Neuron (in vitro differentiated cells): ENCODE results near the gene DEAF1.
"Not testable (repeated sequence)": the region's sequence is repeated elsewhere in the genome, so short reads cannot be mapped to it uniquely, and the experiment has no call there.

Experiments
- H2AFZ ChIP-seq: one replicate; pipeline ENCODE4 v1.6.1; 2013; ENCODE audit warnings: low read depth, mild to moderate bottlenecking, inconsistent platforms, low read length, moderate library complexity
- H3K27me3 ChIP-seq: one replicate; pipeline ENCODE4 v1.6.1; 2013; ENCODE audit warnings: low read length; ENCODE audit not compliant: insufficient read depth
- H3K36me3 ChIP-seq: one replicate; pipeline ENCODE4 v1.6.1; 2013; ENCODE audit warnings: low read length; ENCODE audit not compliant: insufficient read depth
- H3K4me1 ChIP-seq: one replicate; pipeline ENCODE4 v1.6.1; 2013; ENCODE audit warnings: low read length; ENCODE audit not compliant: insufficient read depth
- H3K4me3 ChIP-seq: 2 replicates; pipeline ENCODE4 v1.5.1; 2013; ENCODE audit warnings: mild to moderate bottlenecking, low read length, moderate library complexity
- H3K9me3 ChIP-seq: one replicate; pipeline ENCODE4 v1.6.1; 2013; ENCODE audit warnings: low read length

The DEAF1 gene, protein sequence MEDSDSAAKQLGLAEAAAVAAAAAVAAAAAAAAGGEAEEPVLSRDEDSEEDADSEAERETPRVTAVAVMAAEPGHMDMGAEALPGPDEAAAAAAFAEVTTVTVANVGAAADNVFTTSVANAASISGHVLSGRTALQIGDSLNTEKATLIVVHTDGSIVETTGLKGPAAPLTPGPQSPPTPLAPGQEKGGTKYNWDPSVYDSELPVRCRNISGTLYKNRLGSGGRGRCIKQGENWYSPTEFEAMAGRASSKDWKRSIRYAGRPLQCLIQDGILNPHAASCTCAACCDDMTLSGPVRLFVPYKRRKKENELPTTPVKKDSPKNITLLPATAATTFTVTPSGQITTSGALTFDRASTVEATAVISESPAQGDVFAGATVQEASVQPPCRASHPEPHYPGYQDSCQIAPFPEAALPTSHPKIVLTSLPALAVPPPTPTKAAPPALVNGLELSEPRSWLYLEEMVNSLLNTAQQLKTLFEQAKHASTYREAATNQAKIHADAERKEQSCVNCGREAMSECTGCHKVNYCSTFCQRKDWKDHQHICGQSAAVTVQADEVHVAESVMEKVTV

DNA sequence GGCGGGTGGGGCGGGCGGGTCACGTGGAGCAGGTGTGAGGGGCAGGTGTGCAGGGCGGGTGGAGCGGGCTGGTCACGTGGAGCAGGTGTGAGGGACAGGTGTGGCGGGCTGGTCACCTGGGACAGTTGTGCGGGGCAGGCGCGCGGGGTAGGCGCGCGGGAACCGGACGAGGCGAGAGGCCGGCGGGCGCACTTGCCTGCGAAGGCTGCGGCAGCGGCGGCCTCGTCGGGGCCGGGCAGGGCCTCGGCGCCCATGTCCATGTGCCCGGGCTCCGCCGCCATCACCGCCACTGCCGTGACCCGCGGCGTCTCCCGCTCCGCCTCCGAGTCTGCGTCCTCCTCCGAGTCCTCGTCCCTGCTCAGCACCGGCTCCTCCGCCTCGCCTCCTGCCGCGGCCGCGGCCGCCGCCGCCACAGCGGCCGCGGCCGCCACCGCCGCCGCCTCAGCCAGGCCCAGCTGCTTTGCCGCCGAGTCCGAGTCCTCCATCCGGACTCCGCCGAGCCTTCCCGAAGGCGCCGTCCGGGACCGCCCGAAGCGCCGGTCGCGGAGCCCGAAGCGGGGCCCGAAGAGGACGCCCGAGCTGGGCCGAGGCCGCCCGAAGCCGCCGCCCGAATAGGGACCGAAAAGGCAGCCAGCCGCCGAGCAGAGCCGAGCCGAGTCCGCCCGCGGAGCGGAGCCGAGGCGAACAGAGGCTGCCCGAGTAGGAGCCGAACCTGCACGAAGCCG, at the start of gene DEAF1:
Gene DEAF1 (minus strand): TSS at position 660 of the 725 bp plus-strand sequence. CDS start 175 bp downstream, at position 485.
- H3K4me3 ChIP-seq, result peak within 1 kb of the TSS; percentile 68
- no peaks in the 10 kb centered on the region for H3K9me3 ChIP-seq
- peaks cover 24% of the 10 kb centered on the region for H3K4me1 ChIP-seq
- peaks cover 17% of the 10 kb centered on the region for H3K36me3 ChIP-seq
- H3K27me3 ChIP-seq, result no peaks in the 10 kb centered on the region
- H2AFZ ChIP-seq, result peak within 1 kb of the TSS; percentile 84

DNA sequence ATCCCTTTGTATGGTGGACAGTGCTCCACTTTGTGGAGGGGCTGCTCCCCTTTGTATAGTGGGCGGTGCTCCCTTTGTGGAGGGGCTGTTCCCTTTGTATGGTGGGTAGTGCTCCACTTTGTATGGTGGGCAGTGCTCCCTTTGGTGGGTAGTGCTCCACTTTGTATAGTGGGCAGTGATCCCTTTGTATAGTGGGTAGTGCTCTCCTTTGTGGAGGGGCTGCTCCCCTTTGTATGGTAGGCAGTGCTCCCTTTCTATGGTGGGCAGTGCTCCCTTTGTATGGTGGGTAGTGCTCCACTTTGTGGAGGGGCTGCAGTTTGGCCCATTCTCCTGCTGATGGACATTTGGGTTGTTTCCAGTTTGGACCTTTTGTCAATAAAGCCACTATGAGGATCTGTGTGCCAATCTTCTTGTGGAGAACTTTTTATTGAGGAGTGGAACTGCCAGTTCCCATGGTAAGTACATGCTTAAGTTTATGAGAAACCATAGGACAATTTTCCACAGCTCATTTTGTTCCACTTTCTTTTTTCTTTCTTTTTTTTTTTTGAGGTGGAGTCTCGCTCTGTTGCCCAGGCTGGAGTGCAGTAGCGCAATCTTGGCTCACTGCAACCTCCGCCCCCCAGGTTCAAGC, 47.7 kb upstream of the DEAF1 start:
- Histone ChIP-seq H3K4me3 (no peak overlapping the region), H3K4me1 (peaks cover 13% of the 10 kb centered on the region)

DNA sequence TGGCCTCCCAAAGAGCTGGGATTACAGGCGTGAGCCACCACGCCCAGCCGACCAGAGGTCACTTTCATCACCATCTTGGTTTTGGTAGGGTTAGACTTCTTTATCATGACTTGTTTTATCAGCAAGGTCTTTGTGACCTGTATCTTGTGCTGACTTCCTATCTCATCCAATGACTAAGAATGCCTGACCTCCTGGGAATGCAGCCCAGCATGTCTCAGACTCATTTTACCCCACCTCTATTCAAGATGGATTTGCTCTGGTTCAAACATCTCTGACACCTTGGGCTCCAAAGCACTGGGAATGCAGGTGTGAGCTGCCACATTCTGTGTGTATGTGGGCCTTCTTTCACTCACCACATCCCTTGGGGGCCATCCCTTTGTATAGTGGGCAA, 47.1 kb upstream of the DEAF1 start:
- no peaks in the 10 kb centered on the region for H3K9me3 ChIP-seq
- no peak overlapping the region for H2AFZ ChIP-seq
- H3K36me3 ChIP-seq, result no peaks in the 10 kb centered on the region
- no peaks in the 10 kb centered on the region for H3K27me3 ChIP-seq
- no peak overlapping the region for H3K4me3 ChIP-seq
- peaks cover 19% of the 10 kb centered on the region for H3K4me1 ChIP-seq

More for the DNA sequence above, 47.7 kb upstream of the DEAF1 start:
- H3K9me3 ChIP-seq, result no peaks in the 10 kb centered on the region
- H3K27me3 ChIP-seq, result no peaks in the 10 kb centered on the region
- no peak overlapping the region for H2AFZ ChIP-seq
- H3K36me3 ChIP-seq, result no peaks in the 10 kb centered on the region

DNA sequence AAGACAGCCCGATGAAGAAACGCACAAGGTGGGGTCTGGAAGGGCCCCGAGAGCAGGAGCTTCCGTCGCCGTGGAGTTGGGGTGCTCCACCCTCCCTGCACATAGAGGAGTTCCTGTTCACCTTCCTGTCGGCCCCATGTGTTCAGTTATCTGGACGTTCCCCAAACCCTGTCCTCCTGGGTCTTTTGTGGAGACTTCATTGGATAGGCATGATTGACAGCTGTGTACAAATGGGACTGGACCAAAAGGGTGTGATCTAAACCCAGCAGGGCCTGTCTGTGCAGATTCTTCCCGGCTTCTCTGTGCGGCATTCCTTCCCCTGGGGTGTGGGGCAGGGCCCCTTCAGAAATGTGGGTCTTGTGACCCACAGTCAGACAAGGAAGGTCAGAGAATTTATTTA, 42.9 kb upstream of the DEAF1 start:
- not testable (repeated sequence) for H3K27me3 ChIP-seq, H3K36me3 ChIP-seq, H2AFZ ChIP-seq, H3K9me3 ChIP-seq
- H3K4me3 ChIP-seq, result peak overlapping the region; percentile 6
- H3K4me1 ChIP-seq, result peaks cover 21% of the 10 kb centered on the region

DNA sequence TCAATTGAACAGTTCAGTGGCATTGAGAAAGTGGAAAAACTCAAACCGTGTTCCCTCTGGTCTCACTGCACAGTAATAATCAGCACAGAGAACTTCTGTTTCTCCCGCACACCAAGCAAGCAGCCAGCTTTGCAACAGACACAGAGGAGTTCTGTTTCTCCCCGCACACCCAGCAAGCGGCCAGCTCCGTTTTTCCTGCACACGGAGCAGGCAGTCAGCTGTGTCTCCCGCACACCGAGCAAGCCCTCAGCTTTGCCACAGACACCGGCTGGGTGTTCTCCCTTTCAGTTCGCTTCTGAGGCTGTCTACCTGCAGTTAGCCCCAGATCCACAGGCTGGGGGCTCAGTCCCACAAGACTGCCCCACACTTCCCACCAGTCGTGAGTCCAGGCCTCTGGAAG, 42.3 kb upstream of the DEAF1 start:
- Histone ChIP-seq H3K4me3 (peak overlapping the region; percentile 6), H3K9me3 (no peaks in the 10 kb centered on the region), H3K4me1 (peaks cover 21% of the 10 kb centered on the region), H3K27me3 (no peaks in the 10 kb centered on the region), H2AFZ (no peak overlapping the region), H3K36me3 (no peaks in the 10 kb centered on the region)

DNA sequence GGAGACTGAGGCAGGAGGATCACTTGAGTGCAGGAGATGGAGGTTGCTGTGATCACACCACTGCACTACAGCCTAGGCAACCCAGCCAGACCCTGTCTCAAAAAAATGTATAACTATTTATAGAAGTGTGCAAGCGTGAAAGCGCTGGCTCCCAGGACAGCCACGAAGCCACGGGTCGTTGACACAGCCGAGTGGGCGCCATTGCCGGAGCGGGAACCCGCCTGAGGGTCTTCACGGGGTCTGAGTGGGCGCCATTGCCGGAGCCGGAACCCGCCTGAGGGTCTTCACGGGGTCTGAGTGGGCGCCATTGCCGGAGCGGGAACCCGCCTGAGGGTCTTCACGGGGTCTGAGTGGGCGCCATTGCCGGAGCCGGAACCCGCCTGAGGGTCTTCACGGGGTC, 39.5 kb upstream of the DEAF1 start:
- H3K9me3 ChIP-seq, H3K36me3 ChIP-seq, H3K27me3 ChIP-seq, H2AFZ ChIP-seq, H3K4me3 ChIP-seq: not testable (repeated sequence)
- peaks cover 17% of the 10 kb centered on the region for H3K4me1 ChIP-seq

DNA sequence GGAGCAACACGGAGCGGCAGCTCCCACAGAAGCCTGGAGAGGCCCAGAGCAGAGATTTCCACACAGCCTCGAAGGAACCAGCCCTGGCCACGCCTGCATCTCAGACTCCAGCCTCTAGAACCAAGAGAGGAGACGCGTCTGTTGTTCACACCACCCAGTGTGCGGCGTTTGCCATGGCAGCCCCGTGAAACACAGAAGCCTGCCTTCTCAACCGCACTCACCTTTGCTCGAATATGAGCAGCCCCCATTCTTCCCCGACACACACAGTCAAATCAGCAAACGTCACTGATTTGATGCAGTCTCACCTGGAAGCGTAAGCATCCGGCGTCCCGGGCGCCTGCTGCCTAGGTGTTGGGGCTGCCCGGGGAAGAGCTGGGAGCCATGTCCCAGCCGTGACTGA, 38.0 kb upstream of the DEAF1 start:
- Histone ChIP-seq H3K9me3 (no peaks in the 10 kb centered on the region), H3K4me3 (no peak overlapping the region), H2AFZ (no peak overlapping the region), H3K27me3 (no peaks in the 10 kb centered on the region), H3K36me3 (no peaks in the 10 kb centered on the region), H3K4me1 (peaks cover 11% of the 10 kb centered on the region)

DNA sequence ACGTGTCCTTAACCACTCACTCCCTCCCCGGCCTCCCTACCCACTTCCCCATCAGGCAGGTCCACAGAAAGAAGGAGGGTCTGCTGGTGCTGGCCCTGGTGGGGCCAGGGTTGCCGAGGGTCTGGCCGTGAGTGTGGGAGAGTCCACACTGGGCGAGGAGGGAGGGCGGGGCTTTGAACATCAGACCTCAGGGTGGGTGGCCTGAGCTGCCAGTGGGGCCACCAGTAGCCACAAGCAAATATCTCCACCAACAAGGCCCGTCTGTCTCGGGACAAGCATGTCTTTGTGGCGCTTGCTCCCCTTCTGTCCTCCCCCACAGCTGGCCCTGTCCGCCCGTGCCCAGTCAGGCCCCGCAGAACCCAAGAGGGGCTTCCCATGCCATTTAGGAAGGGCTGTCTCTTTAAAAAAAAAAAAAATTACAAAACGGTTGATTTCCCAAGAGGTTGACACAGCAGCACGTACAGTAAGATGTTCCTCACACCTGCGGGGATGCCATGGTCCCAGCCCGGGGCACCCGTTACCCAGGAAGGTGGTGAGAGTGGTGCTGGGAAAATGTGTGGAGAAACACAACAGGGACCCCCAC, 34.6 kb upstream of the DEAF1 start:
- Histone ChIP-seq H3K9me3 (no peaks in the 10 kb centered on the region), H3K27me3 (peaks cover 29% of the 10 kb centered on the region), H3K4me1 (no peaks in the 10 kb centered on the region), H2AFZ (no peak overlapping the region), H3K4me3 (no peak overlapping the region), H3K36me3 (no peaks in the 10 kb centered on the region)

DNA sequence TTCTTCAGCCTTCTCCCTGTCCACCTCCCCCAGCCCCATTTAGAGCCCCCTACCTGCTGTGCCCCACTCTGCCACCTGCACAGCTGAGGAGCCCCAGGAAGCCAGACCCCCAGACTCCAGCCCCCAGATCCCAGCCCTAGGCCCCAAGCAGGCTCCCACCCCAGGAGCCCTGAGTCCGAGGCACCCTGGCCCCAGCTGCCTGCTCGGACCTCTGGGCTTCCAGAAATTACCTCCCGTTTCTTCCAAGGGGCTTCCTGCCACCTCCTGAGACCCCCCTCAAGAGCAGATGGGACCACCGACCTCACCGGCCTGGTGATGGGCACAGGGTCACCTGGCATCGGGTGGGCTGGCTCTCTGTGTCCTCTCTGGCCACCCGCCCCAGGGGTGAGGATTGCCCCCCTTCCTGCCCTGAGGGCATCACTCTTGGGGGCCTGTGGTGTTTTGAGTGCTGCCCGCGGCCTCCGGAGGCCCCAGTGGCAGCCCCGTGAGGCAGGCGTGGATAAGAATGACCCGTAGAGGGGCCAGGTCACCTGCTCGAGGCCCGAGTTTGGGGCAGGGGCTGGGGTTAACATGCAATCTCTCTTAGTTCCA, 34.0 kb upstream of the DEAF1 start:
- Histone ChIP-seq H3K9me3 (no peaks in the 10 kb centered on the region), H2AFZ (no peak overlapping the region), H3K36me3 (no peaks in the 10 kb centered on the region), H3K27me3 (peaks cover 35% of the 10 kb centered on the region), H3K4me1 (no peaks in the 10 kb centered on the region), H3K4me3 (no peak overlapping the region)

DNA sequence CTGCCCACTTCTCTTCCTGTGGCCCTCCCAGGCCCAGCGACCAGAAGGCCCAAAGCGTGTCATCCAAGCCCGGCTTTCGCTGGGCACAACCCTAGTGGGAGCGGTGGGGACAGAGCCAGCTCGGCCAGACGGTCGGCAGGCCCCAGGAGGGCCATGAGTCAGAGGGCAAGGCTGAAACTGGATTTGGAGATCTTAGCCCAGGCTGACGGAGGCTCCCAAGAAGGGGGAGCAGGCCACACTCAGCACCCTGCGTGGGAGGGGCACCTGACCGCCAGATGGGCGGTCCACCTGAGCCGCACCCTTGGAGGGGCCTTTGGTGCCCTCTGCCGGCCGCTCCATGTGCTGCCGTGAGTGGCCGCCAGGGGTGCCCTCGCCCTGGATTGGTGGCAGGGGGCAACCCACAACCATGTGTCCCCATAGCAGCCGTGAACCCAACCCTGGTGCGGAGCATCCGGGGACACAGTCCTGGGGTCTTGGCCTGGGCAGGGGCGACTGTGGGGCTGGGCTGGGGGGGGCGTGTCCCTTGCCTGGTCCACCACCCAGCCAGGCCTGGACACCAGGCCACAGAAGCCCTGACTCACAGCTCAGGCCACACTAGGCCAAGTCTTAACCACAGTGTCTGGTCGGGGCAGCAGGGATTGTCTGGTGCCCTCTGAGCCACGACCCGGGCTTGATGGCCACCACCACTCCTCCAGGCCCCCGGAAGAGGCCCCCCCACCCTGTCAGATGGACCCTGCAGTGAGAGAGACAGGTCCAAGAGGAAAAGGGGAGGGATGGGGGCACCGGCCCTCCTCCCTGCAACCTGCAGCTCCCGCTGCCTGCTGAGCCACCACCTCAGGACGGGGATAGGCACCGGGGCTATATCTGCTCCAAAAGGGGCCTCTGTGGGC, 33.1 kb upstream of the DEAF1 start:
- Histone ChIP-seq H3K4me1 (no peaks in the 10 kb centered on the region), H2AFZ (no peak overlapping the region), H3K36me3 (no peaks in the 10 kb centered on the region), H3K27me3 (peaks cover 39% of the 10 kb centered on the region), H3K4me3 (no peak overlapping the region), H3K9me3 (no peaks in the 10 kb centered on the region)

DNA sequence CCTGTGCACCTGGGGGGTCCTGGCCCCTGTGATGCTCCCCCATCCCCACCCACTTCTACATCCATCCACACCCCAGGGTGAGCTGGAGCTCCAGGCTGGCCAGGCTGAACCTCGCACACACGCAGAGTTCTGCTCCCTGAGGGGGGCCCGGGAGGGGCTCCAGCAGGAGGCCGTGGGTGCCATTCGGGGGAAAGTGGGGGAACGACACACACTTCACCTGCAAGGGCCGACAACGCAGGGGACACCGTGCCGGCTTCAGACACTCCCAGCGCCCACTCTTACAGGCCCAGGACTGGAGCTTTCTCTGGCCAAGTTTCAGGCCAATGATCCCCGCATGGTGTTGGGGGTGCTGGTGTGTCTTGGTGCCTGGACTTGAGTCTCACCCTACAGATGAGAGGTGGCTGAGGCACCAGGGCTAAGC, 32.3 kb upstream of the DEAF1 start:
- Histone ChIP-seq H3K9me3 (no peaks in the 10 kb centered on the region), H3K36me3 (no peaks in the 10 kb centered on the region), H3K4me3 (no peak overlapping the region), H3K27me3 (peaks cover 42% of the 10 kb centered on the region), H2AFZ (no peak overlapping the region), H3K4me1 (no peaks in the 10 kb centered on the region)
